ENCODE results near the gene IP6K3.

GRCh38 chr6:33764036-33764435 is 17.3 kb upstream of the IP6K3 start:
- TF ChIP-seq REST (IDR thresholded peaks at IDR 0.05; ENCODE audit: insufficient read depth in 1 of 2, low read depth in 2 of 2, low read length in 2 of 2) (no peak), SIN3A (IDR thresholded peaks at IDR 0.05; ENCODE audit: borderline replicate concordance, insufficient read depth, low read length) (no peak), TAF1 (IDR thresholded peaks at IDR 0.05; ENCODE audit: borderline replicate concordance, insufficient read depth, low read length) (no peak), POLR2AphosphoS5 (IDR thresholded peaks at IDR 0.05; ENCODE audit: low read depth, low read length) (no peak), FOXP2 (optimal IDR thresholded peaks at IDR 0.05; ENCODE audit: borderline replicate concordance, extremely low read depth, extremely low read length, insufficient read depth) (no peak)

All from PFSK-1 (cell line).